H1 (cell line): ENCODE results near the gene CMC1. TPM values are rescaled to one million over a fixed set of nuclear protein-coding genes. Genes with fewer than 3 reads are reported as not detected.

Source experiments
- CTCF ChIA-PET: fragments of 300-600 bp; sonication (Branson Sonifier 250); formaldehyde crosslinking; loops from one replicate; lab custom pipeline; 2021; ENCODE audit not compliant: partially characterized antibody; lab: Charles Lee
- POLR2A ChIA-PET: fragments of 300-600 bp; sonication (Branson Sonifier 250); formaldehyde crosslinking; loops from one replicate; lab custom pipeline; 2021; ENCODE audit warnings: inconsistent platforms; ENCODE audit not compliant: partially characterized antibody; lab: Charles Lee
- DNase-seq, 2 experiments: peaks; one replicate each; pipeline versions ENCODE4 v3.0.0 to v3.0.0-alpha.2; 2010 to 2022; ENCODE audit warnings: low spot score in 2 of 2, low read depth in 1 of 2, mixed read lengths in 1 of 2
- FAIRE-seq: peaks from 2 replicates; lab custom pipeline; 2011; peaks lifted over from hg19 to GRCh38; lab: Jason Lieb, UNC
- H2AFZ ChIP-seq: 2 replicates; pipeline ENCODE4 v1.8.1; 2012; ENCODE audit warnings: low read length, inconsistent platforms
- H2AK5ac ChIP-seq: 2 replicates; pipeline ENCODE4 v1.6.1; 2013; ENCODE audit warnings: low read depth, low read length
- H2BK120ac ChIP-seq: replicated peaks from 2 replicates; pipeline ENCODE3; 2013; ENCODE audit warnings: low read depth, low read length, inconsistent platforms
- H2BK12ac ChIP-seq: 2 replicates; pipeline ENCODE4 v1.6.1; 2013; ENCODE audit warnings: low read depth, low read length
- H2BK15ac ChIP-seq: 2 replicates; pipeline ENCODE4 v1.6.1; 2013; ENCODE audit warnings: low read length
- H2BK20ac ChIP-seq: 2 replicates; pipeline ENCODE4 v1.6.1; 2013; ENCODE audit warnings: low read length
- H2BK5ac ChIP-seq: 2 replicates; pipeline ENCODE4 v1.6.1; 2013; ENCODE audit warnings: low read depth, low read length
- H3K14ac ChIP-seq: 2 replicates; pipeline ENCODE4 v1.6.1; 2013; ENCODE audit warnings: inconsistent platforms; ENCODE audit not compliant: insufficient read length
- H3K18ac ChIP-seq: 2 replicates; pipeline ENCODE4 v1.6.1; 2013; ENCODE audit warnings: low read length; ENCODE audit errors: extremely low read depth
- H3K23ac ChIP-seq: 2 replicates; pipeline ENCODE4 v1.6.1; 2013; ENCODE audit warnings: inconsistent platforms; ENCODE audit not compliant: insufficient read length
- H3K23me2 ChIP-seq: 2 replicates; pipeline ENCODE4 v1.6.1; 2013; ENCODE audit warnings: low read depth, low read length
- H3K27ac ChIP-seq: 2 replicates; pipeline ENCODE4 v1.6.1; 2011; ENCODE audit warnings: low read depth, low read length, inconsistent platforms
- H3K27me3 ChIP-seq, 4 experiments: replicated peaks in 1 of 4; 1 replicate in 1 of 4; 2 replicates in 3 of 4; pipeline versions ENCODE4 v1.6.1 to v1.8.1; 2011 to 2013; ENCODE audit warnings: low read length in 3 of 4, mild to moderate bottlenecking in 3 of 4, inconsistent platforms in 2 of 4, mixed read lengths in 2 of 4, moderate library complexity in 1 of 4; ENCODE audit not compliant: control insufficient read depth in 3 of 4, insufficient read depth in 3 of 4; ENCODE audit errors: extremely low read depth in 1 of 4
- H3K36me3 ChIP-seq, 4 experiments: 2 replicates each; pipeline versions ENCODE4 v1.6.1 to v1.8.1; 2011 to 2013; ENCODE audit warnings: mild to moderate bottlenecking in 4 of 4, low read length in 3 of 4, moderate library complexity in 2 of 4, control low read depth in 1 of 4, inconsistent platforms in 1 of 4; ENCODE audit not compliant: insufficient read depth in 4 of 4, control insufficient read depth in 2 of 4
- H3K4ac ChIP-seq: replicated peaks from 2 replicates; pipeline ENCODE3; 2013; ENCODE audit warnings: low read length, low read depth, mixed read lengths, inconsistent platforms; ENCODE audit not compliant: insufficient read length
- H3K4me1 ChIP-seq, 4 experiments: replicated peaks in 1 of 4; 1 replicate in 1 of 4; 2 replicates in 3 of 4; pipeline versions ENCODE4 v1.6.1 to v1.8.1; 2011 to 2013; ENCODE audit warnings: low read length in 3 of 4, inconsistent platforms in 2 of 4, mixed read lengths in 1 of 4; ENCODE audit not compliant: insufficient read depth in 4 of 4, control insufficient read depth in 3 of 4
- H3K4me2 ChIP-seq, 2 experiments: 2 replicates each; pipeline versions ENCODE4 v1.6.1 to v1.8.1; 2011 to 2013; ENCODE audit warnings: low read depth in 2 of 2, low read length in 2 of 2, control low read depth in 1 of 2, inconsistent platforms in 1 of 2, mild to moderate bottlenecking in 1 of 2; ENCODE audit not compliant: insufficient read depth in 1 of 2
- H3K4me3 ChIP-seq, 4 experiments: fragments of 200-600, 300-600 bp in 1 of 4; sonication (generic), shearing (Covaris generic), sonication (Bioruptor Twin) in 1 of 4; 2 replicates each; pipeline versions ENCODE4 v1.5.1 to v1.8.1; 2011 to 2016; ENCODE audit warnings: low read length in 4 of 4, low read depth in 3 of 4, control low read depth in 2 of 4, inconsistent platforms in 2 of 4, mild to moderate bottlenecking in 2 of 4, mixed read lengths in 1 of 4, moderate library complexity in 1 of 4; ENCODE audit not compliant: insufficient read depth in 2 of 4; ENCODE audit errors: extremely low read depth in 1 of 4
- H3K56ac ChIP-seq: replicated peaks from 2 replicates; pipeline ENCODE3; 2013; ENCODE audit warnings: low read depth, mild to moderate bottlenecking, mixed read lengths, low read length, inconsistent platforms; ENCODE audit not compliant: insufficient read length
- H3K79me1 ChIP-seq: 2 replicates; pipeline ENCODE4 v1.6.1; 2013; ENCODE audit warnings: low read depth, low read length, control low read depth
- H3K79me2 ChIP-seq, 2 experiments: 2 replicates each; pipeline versions ENCODE4 v1.6.1 to v1.8.1; 2012 to 2013; ENCODE audit warnings: low read length in 2 of 2, mild to moderate bottlenecking in 2 of 2, inconsistent platforms in 1 of 2; ENCODE audit not compliant: insufficient read depth in 2 of 2, control insufficient read depth in 1 of 2
- H3K9ac ChIP-seq, 4 experiments: replicated peaks in 1 of 4; 1 replicate in 1 of 4; 2 replicates in 3 of 4; pipeline versions ENCODE4 v1.6.1 to v1.8.1; 2011 to 2013; ENCODE audit warnings: low read depth in 3 of 4, low read length in 3 of 4, control low read depth in 2 of 4, mild to moderate bottlenecking in 2 of 4, moderate library complexity in 2 of 4, inconsistent platforms in 1 of 4; ENCODE audit errors: extremely low read depth in 1 of 4
- H3K9me3 ChIP-seq, 2 experiments: 2 replicates each; pipeline versions ENCODE4 v1.6.1 to v1.8.1; 2012 to 2013; ENCODE audit warnings: mild to moderate bottlenecking in 2 of 2, moderate library complexity in 2 of 2, control low read depth in 1 of 2, inconsistent platforms in 1 of 2, low read depth in 1 of 2, low read length in 1 of 2, mixed read lengths in 1 of 2; ENCODE audit not compliant: insufficient read depth in 2 of 2
- H4K20me1 ChIP-seq, 2 experiments: replicated peaks in 1 of 2; 2 replicates each; pipeline versions ENCODE3 to v1.8.1; 2011 to 2013; ENCODE audit warnings: inconsistent platforms in 2 of 2, low read length in 2 of 2, mild to moderate bottlenecking in 1 of 2; ENCODE audit not compliant: insufficient read depth in 2 of 2, control insufficient read depth in 1 of 2
- H4K5ac ChIP-seq: 2 replicates; pipeline ENCODE4 v1.6.1; 2013; ENCODE audit warnings: low read length, low read depth, mixed read lengths, inconsistent platforms; ENCODE audit not compliant: insufficient read length
- H4K8ac ChIP-seq: 2 replicates; pipeline ENCODE4 v1.8.0; 2013; ENCODE audit warnings: mild to moderate bottlenecking, moderate library complexity, low read length, inconsistent platforms; ENCODE audit not compliant: insufficient read depth; ENCODE audit errors: extremely low read depth
- H4K91ac ChIP-seq: replicated peaks from 2 replicates; pipeline ENCODE3; 2013; ENCODE audit warnings: low read length, mixed read lengths, inconsistent platforms; ENCODE audit not compliant: insufficient read length
- CTCF ChIP-seq, 3 experiments: IDR thresholded peaks; 1 replicate in 2 of 3; 2 replicates in 1 of 3; pipeline versions ENCODE4 v1.5.1 to v1.6.1; 2011; ENCODE audit warnings: low read length in 3 of 3, mild to moderate bottlenecking in 3 of 3, inconsistent platforms in 2 of 3, low read depth in 1 of 3, moderate library complexity in 1 of 3; ENCODE audit not compliant: insufficient read depth in 1 of 3; ENCODE audit errors: control extremely low read depth in 1 of 3
- MAFK ChIP-seq: IDR thresholded peaks from 2 replicates; pipeline ENCODE4 v1.6.1; 2012; ENCODE audit warnings: low read depth, mild to moderate bottlenecking, improper control_type of control experiment, low read length
- PHF8 ChIP-seq: fragments of 200-600 bp; sonication (generic); conservative IDR thresholded peaks from 2 replicates; pipeline ENCODE4 v1.7.1; 2012; ENCODE audit warnings: low read depth, mild to moderate bottlenecking, inconsistent platforms, low read length, moderate library complexity
- polyA plus RNA-seq, 7 experiments: library from polyadenylated mRNA; depleted of rRNA in 3 of 7; stranded (reverse) in 5 of 7; unstranded in 2 of 7; fragments of >200 nt in 5 of 7; fragments of 200-250 nt in 2 of 7; gene quantifications; 1 replicate in 5 of 7; 2 replicates in 1 of 7; 4 replicates in 1 of 7; pipeline versions ENCODE4 v1.2.1 to v1.2.3, GENCODE V29; 2011 to 2013; ENCODE audit warnings: missing spikeins in 2 of 7, mixed read lengths in 2 of 7
- total RNA-seq: library from RNA; stranded (reverse); fragmentation: NEBNext Ultra II Directional; extraction: Animal tissue kit (Norgen Biotek cat#: 25700); gene quantifications from 2 replicates; pipeline ENCODE4 v1.2.1, GENCODE V29; 2021

Gene CMC1
- total and polyA plus RNA-seq, 2 of the 8 experiments (the other 6 are each of a cell fraction or from before 2014, with no cell fraction given): 11.4 to 19.4 TPM

GRCh38 chr3:28265641-28266040 is 24.2 kb downstream of the CMC1 start:
- Histone ChIP-seq H3K9ac (no peak overlapping the region), H3K14ac (no peak overlapping the region), H3K9me3 (no peaks in the 10 kb centered on the region), H3K23ac (no peak overlapping the region), H3K79me1 (no peaks in the 10 kb centered on the region; the same call in 1 of the 2 replicates), H3K4me2 (no peak overlapping the region), H2BK12ac (no peak overlapping the region), H3K56ac (no peak overlapping the region), H3K36me3 (peaks cover 0 to 13% (median 3%) of the 10 kb centered on the region in 4 experiments; a peak in 3 of 8 replicates), H3K4ac (no peak overlapping the region), H4K5ac (no peak overlapping the region), H4K20me1 (peaks cover 0 to 3% of the 10 kb centered on the region in 2 experiments), H3K4me1 (no peaks in the 10 kb centered on the region), H3K4me3 (no peak overlapping the region), H2AK5ac (no peak overlapping the region), H2AFZ (no peak overlapping the region), H2BK5ac (no peak overlapping the region), H2BK20ac (no peak overlapping the region), H3K27ac (no peak overlapping the region), H2BK15ac (no peak overlapping the region), H3K79me2 (peaks cover 0 to 13% of the 10 kb centered on the region in 2 experiments; a peak in 2 of 4 replicates), H4K91ac (no peak overlapping the region), H4K8ac (no peak overlapping the region), H3K27me3 (no peaks in the 10 kb centered on the region), H2BK120ac (no peak overlapping the region), H3K23me2 (no peaks in the 10 kb centered on the region), H3K18ac (no peak overlapping the region)
- ChIA-PET POLR2A (interaction anchor here (1.0 kb wide), 1 partner anchor 25 kb away, joined by 3 read pairs; no protein-coding TSS in a partner anchor), CTCF (interaction anchor here (0.7 to 0.8 kb wide), 2 partner anchors 9 to 20 kb away, joined by 3 read pairs; no protein-coding TSS in a partner anchor)
- DNase-seq: no peak
- no peak for FAIRE-seq
- no peak for TF ChIP-seq MAFK
- no peak for TF ChIP-seq CTCF (IDR thresholded peaks at IDR 0.05; ENCODE audit: control extremely low read depth in 1 of 3, insufficient read depth in 1 of 3, low read depth in 1 of 3, low read length in 3 of 3)
- no peak for TF ChIP-seq PHF8
